Colonic mucosa (tissue), 4 donors: ENCODE data around the gene NDUFAB1. TPM values are rescaled to one million over a fixed set of nuclear protein-coding genes. Genes with fewer than 3 reads are reported as not detected.
"Not testable (repeated sequence)": the region's sequence is repeated elsewhere in the genome, so short reads cannot be mapped to it uniquely, and the experiment has no call there.

ENCODE experiments used
- DNase-seq: peaks from one replicate; pipeline ENCODE4 v3.0.0-alpha.2; 2020
- H3K27ac ChIP-seq: fragments of 200-600 bp; one replicate; pipeline ENCODE4 v1.8.0; 2021
- H3K27me3 ChIP-seq: fragments of 200-600 bp; one replicate; pipeline ENCODE4 v1.8.0; 2021
- H3K36me3 ChIP-seq: fragments of 200-600 bp; one replicate; pipeline ENCODE4 v1.8.0; 2021
- H3K4me1 ChIP-seq: fragments of 200-600 bp; one replicate; pipeline ENCODE4 v1.8.0; 2021; ENCODE audit warnings: mild to moderate bottlenecking
- H3K4me3 ChIP-seq: fragments of 200-600 bp; one replicate; pipeline ENCODE4 v1.8.0; 2021
- H3K9ac ChIP-seq, 2 donors: one replicate each; pipeline ENCODE4 v1.7.0; 2013; ENCODE audit warnings: control low read depth in 2 of 2, low read depth in 2 of 2, low read length in 2 of 2
- H3K9me3 ChIP-seq: fragments of 200-600 bp; one replicate; pipeline ENCODE4 v1.8.0; 2021
- CTCF ChIP-seq: fragments of 200-600 bp; IDR thresholded peaks from one replicate; pipeline ENCODE4 v1.8.0; 2022; ENCODE audit warnings: antibody characterized with exemption, mild to moderate bottlenecking
- intact Hi-C: fragments of 100-400 bp; cut with DNase I; formaldehyde crosslinking; loops from one replicate; pipeline ENCODE4 v1.14.1; 2022
- total RNA-seq, 2 donors: library from RNA; stranded (reverse); fragmentation: NEBNext Ultra II Directional in 1 of 2; extraction: Animal tissue kit (Norgen Biotek cat#: 25700) in 1 of 2; gene quantifications; one replicate each; pipeline ENCODE4 v1.2.1, GENCODE V29; 2021
- donor health status: healthy.
- donor health status: DM: no; HTN: no; CAD: no.
- donor health status: DM: no; HTN: no; CAD: no.

NDUFAB1 gene
- total RNA-seq, 2 donors from 2014 or later, result 136 to 212 TPM

- Histone ChIP-seq H3K4me1 (no peaks in the 10 kb centered on the region), H3K27ac (no peak overlapping the region), H3K27me3 (no peaks in the 10 kb centered on the region), H3K4me3 (no peak overlapping the region), H3K9me3 (no peaks in the 10 kb centered on the region), H3K9ac (no peak overlapping the region), H3K36me3 (peaks cover 3% of the 10 kb centered on the region)
- no peak for DNase-seq
- TF ChIP-seq CTCF, result no peak
- intact Hi-C loops, result no loop called here
These were observed 38.4 kb upstream of the NDUFAB1 start for GRCh38 chr16:23634461-23635036.

- H3K9me3 ChIP-seq, H3K27ac ChIP-seq, H3K4me3 ChIP-seq, H3K4me1 ChIP-seq, intact Hi-C loops, DNase-seq, H3K9ac ChIP-seq, H3K27me3 ChIP-seq, H3K36me3 ChIP-seq: not testable (repeated sequence)
These were observed 35.8 kb upstream of the NDUFAB1 start for GRCh38 chr16:23631874-23632273.

- Histone ChIP-seq H3K9me3 (no peaks in the 10 kb centered on the region), H3K27me3 (no peaks in the 10 kb centered on the region), H3K4me3 (no peak overlapping the region), H3K4me1 (no peaks in the 10 kb centered on the region), H3K27ac (no peak overlapping the region), H3K9ac (no peak overlapping the region), H3K36me3 (peaks cover 8% of the 10 kb centered on the region)
- no peak for DNase-seq
- TF ChIP-seq CTCF, result no peak
- intact Hi-C loops, result no loop called here
These were observed 33.4 kb upstream of the NDUFAB1 start for GRCh38 chr16:23629516-23629915.

GRCh38 chr16:23624092-23624491, 28.0 kb upstream of the NDUFAB1 start:
- Histone ChIP-seq H3K4me3 (no peak overlapping the region), H3K27me3 (no peaks in the 10 kb centered on the region), H3K4me1 (no peaks in the 10 kb centered on the region), H3K36me3 (peaks cover 1% of the 10 kb centered on the region), H3K9ac (no peak overlapping the region), H3K27ac (no peak overlapping the region), H3K9me3 (no peaks in the 10 kb centered on the region)
- DNase-seq, result no peak
- intact Hi-C loops, result no loop called here
- TF ChIP-seq CTCF, result no peak

GRCh38 chr16:23615805-23616204, 19.7 kb upstream of the NDUFAB1 start:
- intact Hi-C loops, result no loop called here
- H3K27me3 ChIP-seq, result no peaks in the 10 kb centered on the region
- no peaks in the 10 kb centered on the region for H3K4me1 ChIP-seq
- H3K9ac ChIP-seq, result no peak overlapping the region
- H3K9me3 ChIP-seq, result no peaks in the 10 kb centered on the region
- H3K36me3 ChIP-seq, result no peaks in the 10 kb centered on the region
- peak overlapping the region; percentile 12 for H3K27ac ChIP-seq
- TF ChIP-seq CTCF, result no peak
- H3K4me3 ChIP-seq, result no peak overlapping the region
- DNase-seq, result peak; percentile 23

- H3K4me1 ChIP-seq, result no peaks in the 10 kb centered on the region
- no peaks in the 10 kb centered on the region for H3K27me3 ChIP-seq
- H3K27ac ChIP-seq, result no peak overlapping the region
- no peak for TF ChIP-seq CTCF
- no peaks in the 10 kb centered on the region for H3K9me3 ChIP-seq
- H3K36me3 ChIP-seq, result no peaks in the 10 kb centered on the region
- DNase-seq, result no peak
- H3K9ac ChIP-seq, result no peak overlapping the region
- intact Hi-C loops, result no loop called here
- no peak overlapping the region for H3K4me3 ChIP-seq
These were observed 15.8 kb upstream of the NDUFAB1 start for GRCh38 chr16:23611936-23612335.

GRCh38 chr16:23610905-23611304, 14.8 kb upstream of the NDUFAB1 start:
- H3K4me3 ChIP-seq, H3K9me3 ChIP-seq, H3K27ac ChIP-seq, DNase-seq, H3K27me3 ChIP-seq, intact Hi-C loops, H3K4me1 ChIP-seq, H3K36me3 ChIP-seq, H3K9ac ChIP-seq: not testable (repeated sequence)
